Calu3 (cell line): ENCODE results near the gene TM9SF3. TPM values are rescaled to one million over a fixed set of nuclear protein-coding genes. Genes with fewer than 3 reads are reported as not detected.

ENCODE experiments used
- BruUV-seq: library from RNA; stranded (reverse); fragments of 400-500 nt; replicated peaks from 2 replicates; lab custom pipeline; 2021; lab: Mats Ljungman, UMichigan
- CTCF ChIA-PET: fragments of 300-600 bp; sonication (Branson Sonifier 250); formaldehyde crosslinking; loops from one replicate; lab custom pipeline; 2022; ENCODE audit warnings: antibody characterized with exemption; lab: Charles Lee
- DNase-seq: peaks from one replicate; pipeline ENCODE4 v3.0.0; 2022
- H3K27ac Mint-ChIP-seq: one replicate; pipeline ENCODE4 v1.8.0; 2022; ENCODE audit warnings: mixed read lengths; ENCODE audit not compliant: unreplicated experiment
- H3K27me3 Mint-ChIP-seq: one replicate; pipeline ENCODE4 v1.8.0; 2022; ENCODE audit warnings: mixed read lengths; ENCODE audit not compliant: unreplicated experiment
- H3K36me3 Mint-ChIP-seq: one replicate; pipeline ENCODE4 v1.8.0; 2022; ENCODE audit warnings: mild to moderate bottlenecking, moderate library complexity, mixed read lengths; ENCODE audit not compliant: insufficient read depth, unreplicated experiment
- H3K4me1 Mint-ChIP-seq: one replicate; pipeline ENCODE4 v1.8.0; 2022; ENCODE audit warnings: mild to moderate bottlenecking, low read depth, mixed read lengths; ENCODE audit not compliant: unreplicated experiment
- H3K4me3 Mint-ChIP-seq: one replicate; pipeline ENCODE4 v1.8.0; 2022; ENCODE audit warnings: mild to moderate bottlenecking, low read depth, moderate library complexity, mixed read lengths; ENCODE audit not compliant: unreplicated experiment
- H3K9me3 Mint-ChIP-seq: one replicate; pipeline ENCODE4 v1.8.0; 2022; ENCODE audit warnings: low read depth, mixed read lengths; ENCODE audit not compliant: unreplicated experiment
- intact Hi-C: fragments of 100-400 bp; cut with micrococcal nuclease; formaldehyde crosslinking; loops from one replicate; pipeline ENCODE4 v1.10.0; 2022; ENCODE audit not compliant: unreplicated experiment
- total RNA-seq: library from RNA; stranded (reverse); gene quantifications from 2 replicates; pipeline ENCODE4 v1.2.3, GENCODE V29; 2022
- TF ChIP-seq, protein P1 (sequence below): fragments of 200-600 bp; IDR thresholded peaks from one replicate; pipeline ENCODE4 v1.8.0; 2022; ENCODE audit warnings: antibody characterized with exemption; ENCODE audit not compliant: unreplicated experiment

Gene TM9SF3
- total RNA-seq, 1 experiment from 2014 or later: 177 TPM

- CTCF ChIA-PET: no interaction called here
- no TSS peak for BruUV-seq
- Mint-ChIP-seq H3K27ac (no peak overlapping the region), H3K9me3 (no peaks in the 10 kb centered on the region), H3K27me3 (no peaks in the 10 kb centered on the region), H3K4me1 (peaks cover 11% of the 10 kb centered on the region), H3K4me3 (no peak overlapping the region), H3K36me3 (peaks cover 19% of the 10 kb centered on the region)
- intact Hi-C loops: no loop called here
- no peak for DNase-seq
- TF ChIP-seq, protein P1, sequence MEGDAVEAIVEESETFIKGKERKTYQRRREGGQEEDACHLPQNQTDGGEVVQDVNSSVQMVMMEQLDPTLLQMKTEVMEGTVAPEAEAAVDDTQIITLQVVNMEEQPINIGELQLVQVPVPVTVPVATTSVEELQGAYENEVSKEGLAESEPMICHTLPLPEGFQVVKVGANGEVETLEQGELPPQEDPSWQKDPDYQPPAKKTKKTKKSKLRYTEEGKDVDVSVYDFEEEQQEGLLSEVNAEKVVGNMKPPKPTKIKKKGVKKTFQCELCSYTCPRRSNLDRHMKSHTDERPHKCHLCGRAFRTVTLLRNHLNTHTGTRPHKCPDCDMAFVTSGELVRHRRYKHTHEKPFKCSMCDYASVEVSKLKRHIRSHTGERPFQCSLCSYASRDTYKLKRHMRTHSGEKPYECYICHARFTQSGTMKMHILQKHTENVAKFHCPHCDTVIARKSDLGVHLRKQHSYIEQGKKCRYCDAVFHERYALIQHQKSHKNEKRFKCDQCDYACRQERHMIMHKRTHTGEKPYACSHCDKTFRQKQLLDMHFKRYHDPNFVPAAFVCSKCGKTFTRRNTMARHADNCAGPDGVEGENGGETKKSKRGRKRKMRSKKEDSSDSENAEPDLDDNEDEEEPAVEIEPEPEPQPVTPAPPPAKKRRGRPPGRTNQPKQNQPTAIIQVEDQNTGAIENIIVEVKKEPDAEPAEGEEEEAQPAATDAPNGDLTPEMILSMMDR: no peak
Measured at GRCh38 chr10:96536129-96536528, 50.7 kb downstream of the TM9SF3 start.

DNA sequence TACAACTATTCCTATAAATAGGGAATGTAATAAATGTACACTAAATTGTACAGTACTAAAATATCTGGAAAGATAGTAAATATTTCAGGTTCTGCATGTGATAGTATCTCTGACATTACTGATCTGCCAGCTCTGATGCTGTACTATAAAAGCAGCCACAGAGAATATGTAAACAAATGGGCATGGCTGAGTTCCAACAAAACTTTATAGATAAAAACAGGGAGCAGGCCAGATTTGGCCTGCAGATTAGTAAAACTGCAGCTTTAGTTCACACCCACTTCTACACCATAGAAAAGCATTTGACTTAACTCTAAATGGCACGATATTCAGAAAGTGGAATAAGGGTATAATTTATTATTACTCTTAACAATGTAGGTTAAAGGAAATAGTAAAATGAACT lies 54.3 kb downstream of the TM9SF3 start:
- Mint-ChIP-seq H3K4me1 (peaks cover 11% of the 10 kb centered on the region), H3K9me3 (no peaks in the 10 kb centered on the region), H3K27me3 (no peaks in the 10 kb centered on the region), H3K36me3 (peaks cover 14% of the 10 kb centered on the region), H3K27ac (no peak overlapping the region), H3K4me3 (no peak overlapping the region)
- TF ChIP-seq, protein P1: no peak
- no peak for DNase-seq
- CTCF ChIA-PET: interaction anchor here (0.7 kb wide), 1 partner anchor 19 kb away, joined by 3 read pairs; the partner anchor contains the start of gene TLL2
- no TSS peak for BruUV-seq
- intact Hi-C loops: no loop called here

GRCh38 chr10:96529634-96530279 lies 57.1 kb downstream of the TM9SF3 start:
- no TSS peak for BruUV-seq
- intact Hi-C loops: no loop called here

GRCh38 chr10:96524741-96525140 lies 62.1 kb downstream of the TM9SF3 start:
- H3K27ac Mint-ChIP-seq: no peak overlapping the region
- no TSS peak for BruUV-seq
- no peaks in the 10 kb centered on the region for H3K4me1 Mint-ChIP-seq
- TF ChIP-seq, protein P1: no peak
- H3K36me3 Mint-ChIP-seq: peaks cover 4% of the 10 kb centered on the region
- intact Hi-C loops: no loop called here
- no peaks in the 10 kb centered on the region for H3K9me3 Mint-ChIP-seq
- no peak for DNase-seq
- H3K27me3 Mint-ChIP-seq: no peaks in the 10 kb centered on the region
- CTCF ChIA-PET: no interaction called here
- H3K4me3 Mint-ChIP-seq: no peak overlapping the region

More at GRCh38 chr10:96529634-96530279, 57.1 kb downstream of the TM9SF3 start:
- TF ChIP-seq, protein P1: no peak
- DNase-seq: no peak
- CTCF ChIA-PET: no interaction called here
- Mint-ChIP-seq H3K27me3 (no peaks in the 10 kb centered on the region), H3K27ac (no peak overlapping the region), H3K4me3 (no peak overlapping the region), H3K36me3 (peaks cover 14% of the 10 kb centered on the region), H3K9me3 (no peaks in the 10 kb centered on the region), H3K4me1 (peaks cover 11% of the 10 kb centered on the region)
